Osteocyte (in vitro differentiated cells): ENCODE results near the gene MAPK14. TPM values are rescaled to one million over a fixed set of nuclear protein-coding genes. Genes with fewer than 3 reads are reported as not detected.

ENCODE experiments used
- DNase-seq: peaks from one replicate; pipeline ENCODE4 v3.0.0; 2021; ENCODE audit warnings: mixed read lengths; ENCODE audit not compliant: unreplicated experiment; ENCODE audit errors: extremely low spot score
- H3K27ac Mint-ChIP-seq: one replicate; pipeline ENCODE4 v1.8.0; 2021; ENCODE audit warnings: mild to moderate bottlenecking, mixed read lengths; ENCODE audit not compliant: unreplicated experiment
- H3K27me3 Mint-ChIP-seq: one replicate; pipeline ENCODE4 v1.8.0; 2021; ENCODE audit warnings: mixed read lengths; ENCODE audit not compliant: unreplicated experiment
- H3K36me3 Mint-ChIP-seq: one replicate; pipeline ENCODE4 v1.8.0; 2021; ENCODE audit warnings: mixed read lengths; ENCODE audit not compliant: unreplicated experiment
- H3K4me1 Mint-ChIP-seq: one replicate; pipeline ENCODE4 v1.8.0; 2021; ENCODE audit warnings: mixed read lengths; ENCODE audit not compliant: unreplicated experiment
- H3K4me3 Mint-ChIP-seq: one replicate; pipeline ENCODE4 v1.8.0; 2021; ENCODE audit warnings: mild to moderate bottlenecking, moderate library complexity, mixed read lengths; ENCODE audit not compliant: unreplicated experiment
- H3K9me3 Mint-ChIP-seq: one replicate; pipeline ENCODE4 v1.8.0; 2021; ENCODE audit warnings: mixed read lengths; ENCODE audit not compliant: unreplicated experiment
- total RNA-seq: library from RNA; stranded (reverse); gene quantifications from 2 replicates; pipeline ENCODE4 v1.2.1, GENCODE V29; 2021
- TF ChIP-seq, protein P1 (sequence below): fragments of 200-600 bp; sonication (generic); IDR thresholded peaks from 2 replicates; pipeline ENCODE4 v1.5.0; 2021; ENCODE audit warnings: antibody characterized with exemption, mild to moderate bottlenecking, moderate library complexity

The MAPK14 gene
- total RNA-seq, 1 donor from 2014 or later: 38.8 TPM

DNA sequence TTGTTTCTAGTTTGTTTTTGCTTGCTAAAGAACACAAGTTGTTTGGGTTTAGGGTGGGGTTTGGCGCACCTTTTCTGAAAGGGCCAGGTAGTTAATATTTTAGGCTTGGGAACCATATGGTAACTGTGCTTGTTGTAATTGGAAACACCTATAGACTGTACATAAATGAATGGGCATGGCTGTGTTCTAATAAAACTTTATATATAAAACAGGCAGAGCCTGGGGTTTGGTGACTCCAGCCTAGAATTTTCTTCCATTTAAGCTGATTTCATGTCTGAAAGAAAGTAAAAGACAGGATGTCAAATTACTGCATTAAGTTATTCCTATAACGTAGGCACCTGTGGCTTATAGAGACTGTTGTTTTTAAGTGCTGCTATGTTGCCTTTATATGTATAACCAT, 66.6 kb downstream of the MAPK14 start:
- H3K9me3 Mint-ChIP-seq: no peaks in the 10 kb centered on the region
- DNase-seq: no peak
- H3K27me3 Mint-ChIP-seq: no peaks in the 10 kb centered on the region
- TF ChIP-seq, protein P1, sequence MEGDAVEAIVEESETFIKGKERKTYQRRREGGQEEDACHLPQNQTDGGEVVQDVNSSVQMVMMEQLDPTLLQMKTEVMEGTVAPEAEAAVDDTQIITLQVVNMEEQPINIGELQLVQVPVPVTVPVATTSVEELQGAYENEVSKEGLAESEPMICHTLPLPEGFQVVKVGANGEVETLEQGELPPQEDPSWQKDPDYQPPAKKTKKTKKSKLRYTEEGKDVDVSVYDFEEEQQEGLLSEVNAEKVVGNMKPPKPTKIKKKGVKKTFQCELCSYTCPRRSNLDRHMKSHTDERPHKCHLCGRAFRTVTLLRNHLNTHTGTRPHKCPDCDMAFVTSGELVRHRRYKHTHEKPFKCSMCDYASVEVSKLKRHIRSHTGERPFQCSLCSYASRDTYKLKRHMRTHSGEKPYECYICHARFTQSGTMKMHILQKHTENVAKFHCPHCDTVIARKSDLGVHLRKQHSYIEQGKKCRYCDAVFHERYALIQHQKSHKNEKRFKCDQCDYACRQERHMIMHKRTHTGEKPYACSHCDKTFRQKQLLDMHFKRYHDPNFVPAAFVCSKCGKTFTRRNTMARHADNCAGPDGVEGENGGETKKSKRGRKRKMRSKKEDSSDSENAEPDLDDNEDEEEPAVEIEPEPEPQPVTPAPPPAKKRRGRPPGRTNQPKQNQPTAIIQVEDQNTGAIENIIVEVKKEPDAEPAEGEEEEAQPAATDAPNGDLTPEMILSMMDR: no peak
- peak overlapping the region; percentile 44 for H3K27ac Mint-ChIP-seq
- H3K36me3 Mint-ChIP-seq: peaks cover 4% of the 10 kb centered on the region
- H3K4me3 Mint-ChIP-seq: no peak overlapping the region
- H3K4me1 Mint-ChIP-seq: peaks cover 8% of the 10 kb centered on the region

DNA sequence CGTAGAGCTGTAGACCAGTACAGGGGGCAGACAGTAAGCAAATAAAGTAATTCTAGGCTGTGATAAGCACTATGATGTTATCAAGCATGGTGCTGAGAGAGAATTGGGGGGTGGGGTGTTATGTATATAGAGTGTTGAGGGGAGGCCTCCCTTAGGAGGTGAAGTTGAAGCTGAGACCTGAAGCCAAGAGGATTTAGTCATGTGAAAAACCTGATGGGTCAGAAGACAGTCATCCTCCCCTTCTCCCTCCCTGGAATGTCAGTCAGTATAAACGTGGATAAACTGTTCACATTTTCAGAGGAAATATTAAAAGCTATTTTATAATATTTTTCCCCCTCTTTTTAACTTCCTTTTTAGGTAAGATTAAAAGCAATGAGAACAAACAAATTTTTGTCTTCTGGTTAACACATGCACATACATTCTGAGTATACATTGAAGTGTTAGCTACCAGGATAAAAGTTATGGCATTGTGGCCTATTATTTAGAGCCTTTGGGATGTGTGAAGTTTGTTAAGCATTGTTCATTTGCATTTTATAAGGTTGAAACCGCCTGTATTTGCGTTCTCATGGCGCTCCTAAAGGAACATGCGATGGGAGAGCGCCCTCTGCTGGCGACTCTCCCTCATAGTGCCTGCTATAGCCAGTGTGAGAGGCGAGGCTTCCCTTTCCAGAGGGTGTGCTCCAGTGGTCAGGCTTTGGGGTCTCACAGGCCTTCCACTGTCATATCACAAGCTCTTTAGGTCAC, 67.3 kb downstream of the MAPK14 start:
- Mint-ChIP-seq H3K36me3 (peaks cover 4% of the 10 kb centered on the region), H3K4me3 (no peak overlapping the region), H3K4me1 (peaks cover 8% of the 10 kb centered on the region), H3K27ac (peak overlapping the region; percentile 44), H3K27me3 (no peaks in the 10 kb centered on the region), H3K9me3 (no peaks in the 10 kb centered on the region)
- TF ChIP-seq, protein P1: peak; percentile 98
- DNase-seq: peak; percentile 90

DNA sequence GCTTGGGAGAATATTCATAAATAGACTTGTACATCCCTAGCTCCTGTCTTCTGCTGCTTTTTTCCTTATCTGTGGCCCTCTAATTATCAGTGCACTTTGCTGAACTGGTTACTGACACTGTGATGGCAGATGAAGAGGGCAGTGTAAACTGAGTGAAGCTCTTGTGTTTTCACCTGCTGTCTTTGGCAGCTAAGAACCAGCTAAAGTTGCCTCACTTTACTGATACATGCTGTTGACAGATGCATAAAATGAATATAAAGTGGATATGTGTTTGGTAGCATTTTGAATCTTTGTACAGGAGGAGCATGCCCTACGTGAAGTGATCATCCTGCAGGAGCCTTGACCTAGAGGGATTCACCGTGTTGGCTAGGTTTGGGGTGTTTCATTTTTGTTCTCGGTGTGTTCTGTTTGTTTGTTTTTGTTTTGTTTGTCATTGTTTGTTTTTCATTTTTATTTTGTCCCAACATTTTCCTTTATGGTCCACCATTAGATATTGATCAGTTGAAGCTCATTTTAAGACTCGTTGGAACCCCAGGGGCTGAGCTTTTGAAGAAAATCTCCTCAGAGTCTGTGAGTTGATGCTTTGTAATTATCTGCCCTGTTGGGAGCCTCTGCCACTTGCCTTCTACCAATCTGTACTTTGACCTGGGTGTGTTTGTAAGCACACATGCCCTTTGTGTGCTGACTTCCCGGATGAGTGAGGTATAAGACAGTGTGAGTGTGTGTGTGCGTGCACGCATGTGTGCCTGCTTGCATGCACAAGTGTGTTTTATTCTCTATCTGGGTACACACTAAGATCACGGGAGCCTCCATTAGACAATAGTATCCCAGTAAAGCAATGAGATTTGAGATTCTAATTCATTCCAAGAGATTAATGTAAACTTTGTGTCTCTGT, 68.1 kb downstream of the MAPK14 start:
- TF ChIP-seq, protein P1: peak; percentile 34
- H3K27me3 Mint-ChIP-seq: no peaks in the 10 kb centered on the region
- peaks cover 4% of the 10 kb centered on the region for H3K36me3 Mint-ChIP-seq
- H3K4me1 Mint-ChIP-seq: peaks cover 8% of the 10 kb centered on the region
- H3K9me3 Mint-ChIP-seq: no peaks in the 10 kb centered on the region
- H3K27ac Mint-ChIP-seq: peak overlapping the region; percentile 44
- DNase-seq: no peak
- no peak overlapping the region for H3K4me3 Mint-ChIP-seq

DNA sequence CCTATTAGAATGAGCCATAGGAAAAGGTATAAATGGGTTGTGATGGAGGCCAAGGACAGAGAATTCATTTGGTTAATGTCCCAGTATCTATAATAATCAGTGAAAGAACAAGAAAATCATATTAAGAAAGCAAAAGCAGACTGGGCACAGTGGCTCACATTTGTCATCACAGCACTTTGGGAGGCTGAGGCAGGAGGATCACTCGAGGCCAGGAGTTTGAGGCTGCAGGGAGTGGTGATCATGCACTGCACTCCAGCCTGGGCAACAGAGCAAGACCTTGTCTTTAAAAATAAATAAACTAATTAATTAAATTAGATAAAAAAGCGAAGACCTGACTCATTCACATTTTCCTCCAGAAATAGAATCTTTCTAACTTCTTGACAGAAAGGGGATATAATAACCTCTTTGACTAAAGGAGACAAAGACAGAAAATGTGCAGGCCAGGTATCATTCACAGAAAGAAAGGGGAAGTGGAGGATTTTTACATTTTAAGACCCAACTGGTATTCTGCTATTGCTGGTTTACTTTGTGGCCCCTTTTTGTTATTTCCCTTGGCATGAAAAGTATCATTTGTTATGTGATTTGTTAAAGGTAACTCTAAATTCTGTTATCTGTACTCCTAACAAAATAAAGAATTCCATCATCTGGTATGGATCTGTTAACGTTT, 70.8 kb downstream of the MAPK14 start:
- Mint-ChIP-seq H3K27me3 (no peaks in the 10 kb centered on the region), H3K36me3 (peaks cover 9% of the 10 kb centered on the region), H3K27ac (no peak overlapping the region), H3K4me1 (peaks cover 8% of the 10 kb centered on the region), H3K9me3 (no peaks in the 10 kb centered on the region), H3K4me3 (no peak overlapping the region)
- TF ChIP-seq, protein P1: no peak
- no peak for DNase-seq
